Calu3 (cell line): ENCODE results near the gene CACNA1C. TPM values are rescaled to one million over a fixed set of nuclear protein-coding genes. Genes with fewer than 3 reads are reported as not detected.

ENCODE experiments used
- BruUV-seq: library from RNA; stranded (reverse); fragments of 400-500 nt; replicated peaks from 2 replicates; lab custom pipeline; 2021; lab: Mats Ljungman, UMichigan
- CTCF ChIA-PET: fragments of 300-600 bp; sonication (Branson Sonifier 250); formaldehyde crosslinking; loops from one replicate; lab custom pipeline; 2022; ENCODE audit warnings: antibody characterized with exemption; lab: Charles Lee
- DNase-seq: peaks from one replicate; pipeline ENCODE4 v3.0.0; 2022
- H3K27ac Mint-ChIP-seq: one replicate; pipeline ENCODE4 v1.8.0; 2022; ENCODE audit warnings: mixed read lengths; ENCODE audit not compliant: unreplicated experiment
- H3K27me3 Mint-ChIP-seq: one replicate; pipeline ENCODE4 v1.8.0; 2022; ENCODE audit warnings: mixed read lengths; ENCODE audit not compliant: unreplicated experiment
- H3K36me3 Mint-ChIP-seq: one replicate; pipeline ENCODE4 v1.8.0; 2022; ENCODE audit warnings: mild to moderate bottlenecking, moderate library complexity, mixed read lengths; ENCODE audit not compliant: insufficient read depth, unreplicated experiment
- H3K4me1 Mint-ChIP-seq: one replicate; pipeline ENCODE4 v1.8.0; 2022; ENCODE audit warnings: mild to moderate bottlenecking, low read depth, mixed read lengths; ENCODE audit not compliant: unreplicated experiment
- H3K4me3 Mint-ChIP-seq: one replicate; pipeline ENCODE4 v1.8.0; 2022; ENCODE audit warnings: mild to moderate bottlenecking, low read depth, moderate library complexity, mixed read lengths; ENCODE audit not compliant: unreplicated experiment
- H3K9me3 Mint-ChIP-seq: one replicate; pipeline ENCODE4 v1.8.0; 2022; ENCODE audit warnings: low read depth, mixed read lengths; ENCODE audit not compliant: unreplicated experiment
- intact Hi-C: fragments of 100-400 bp; cut with micrococcal nuclease; formaldehyde crosslinking; loops from one replicate; pipeline ENCODE4 v1.10.0; 2022; ENCODE audit not compliant: unreplicated experiment
- total RNA-seq: library from RNA; stranded (reverse); gene quantifications from 2 replicates; pipeline ENCODE4 v1.2.3, GENCODE V29; 2022
- TF ChIP-seq, protein P1 (sequence below): fragments of 200-600 bp; IDR thresholded peaks from one replicate; pipeline ENCODE4 v1.8.0; 2022; ENCODE audit warnings: antibody characterized with exemption; ENCODE audit not compliant: unreplicated experiment

CACNA1C gene
- total RNA-seq, 1 experiment from 2014 or later, result not detected

DNA sequence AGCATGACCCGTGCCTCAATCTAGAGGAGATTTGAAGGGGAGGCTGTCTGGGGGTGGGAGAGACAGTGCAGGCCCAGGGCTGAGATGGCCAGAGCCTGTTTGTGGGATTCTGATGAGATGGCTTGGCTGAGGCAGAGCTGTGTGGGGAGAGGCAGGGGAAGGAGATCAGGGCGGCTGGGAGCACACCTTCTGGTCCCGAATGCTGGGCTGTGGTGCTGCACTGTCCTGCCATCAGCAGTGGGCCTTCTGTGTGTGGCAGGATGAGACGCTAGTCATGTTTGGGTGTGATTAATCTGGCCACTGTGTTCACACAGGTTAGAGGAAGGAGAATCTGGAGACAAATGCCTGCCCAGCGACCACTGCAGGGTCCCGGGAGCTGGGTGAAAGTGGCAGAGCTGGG lies 300.9 kb downstream of the CACNA1C start:
- intact Hi-C loops, result no loop called here
- TF ChIP-seq, protein P1, sequence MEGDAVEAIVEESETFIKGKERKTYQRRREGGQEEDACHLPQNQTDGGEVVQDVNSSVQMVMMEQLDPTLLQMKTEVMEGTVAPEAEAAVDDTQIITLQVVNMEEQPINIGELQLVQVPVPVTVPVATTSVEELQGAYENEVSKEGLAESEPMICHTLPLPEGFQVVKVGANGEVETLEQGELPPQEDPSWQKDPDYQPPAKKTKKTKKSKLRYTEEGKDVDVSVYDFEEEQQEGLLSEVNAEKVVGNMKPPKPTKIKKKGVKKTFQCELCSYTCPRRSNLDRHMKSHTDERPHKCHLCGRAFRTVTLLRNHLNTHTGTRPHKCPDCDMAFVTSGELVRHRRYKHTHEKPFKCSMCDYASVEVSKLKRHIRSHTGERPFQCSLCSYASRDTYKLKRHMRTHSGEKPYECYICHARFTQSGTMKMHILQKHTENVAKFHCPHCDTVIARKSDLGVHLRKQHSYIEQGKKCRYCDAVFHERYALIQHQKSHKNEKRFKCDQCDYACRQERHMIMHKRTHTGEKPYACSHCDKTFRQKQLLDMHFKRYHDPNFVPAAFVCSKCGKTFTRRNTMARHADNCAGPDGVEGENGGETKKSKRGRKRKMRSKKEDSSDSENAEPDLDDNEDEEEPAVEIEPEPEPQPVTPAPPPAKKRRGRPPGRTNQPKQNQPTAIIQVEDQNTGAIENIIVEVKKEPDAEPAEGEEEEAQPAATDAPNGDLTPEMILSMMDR, result no peak
- CTCF ChIA-PET, result interaction anchor here (0.6 kb wide), 2 partner anchors 30 to 66 kb away, joined by 3 read pairs; no protein-coding TSS in a partner anchor
- H3K36me3 Mint-ChIP-seq, result no peaks in the 10 kb centered on the region
- H3K4me3 Mint-ChIP-seq, result no peak overlapping the region
- peaks cover 37% of the 10 kb centered on the region for H3K27me3 Mint-ChIP-seq
- no peak overlapping the region for H3K27ac Mint-ChIP-seq
- BruUV-seq, result no TSS peak
- no peaks in the 10 kb centered on the region for H3K9me3 Mint-ChIP-seq
- peaks cover 1% of the 10 kb centered on the region for H3K4me1 Mint-ChIP-seq
- DNase-seq, result no peak

GRCh38 chr12:2354151-2354991 lies 301.6 kb downstream of the CACNA1C start:
- no peak for DNase-seq
- Mint-ChIP-seq H3K4me3 (no peak overlapping the region), H3K4me1 (peaks cover 8% of the 10 kb centered on the region), H3K27me3 (peaks cover 32% of the 10 kb centered on the region), H3K36me3 (no peaks in the 10 kb centered on the region), H3K27ac (no peak overlapping the region), H3K9me3 (no peaks in the 10 kb centered on the region)
- TF ChIP-seq, protein P1, result no peak
- no TSS peak for BruUV-seq
- CTCF ChIA-PET, result interaction anchor here (0.6 kb wide), 2 partner anchors 31 to 67 kb away, joined by 3 read pairs; no protein-coding TSS in a partner anchor
- intact Hi-C loops, result no loop called here

DNA sequence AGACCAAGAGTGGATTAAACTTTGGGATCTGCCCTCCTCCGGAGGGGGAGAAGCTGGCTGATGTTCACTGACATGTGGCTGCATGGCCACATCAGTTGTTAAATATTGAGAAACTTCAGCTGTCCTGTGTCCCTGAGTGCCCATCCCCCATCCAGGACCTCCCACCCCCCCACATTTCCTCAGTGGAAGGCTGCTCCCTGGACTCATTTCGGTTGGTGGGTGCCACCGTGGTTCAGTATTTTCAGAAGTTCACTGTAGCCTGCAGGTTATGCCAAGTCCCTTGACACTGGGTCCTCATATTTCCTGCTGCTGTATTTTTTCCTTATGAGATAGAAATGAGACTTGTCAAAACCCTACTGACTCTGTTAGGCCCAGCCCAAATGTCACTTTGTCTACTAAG lies 302.4 kb downstream of the CACNA1C start:
- Mint-ChIP-seq H3K9me3 (no peaks in the 10 kb centered on the region), H3K27ac (no peak overlapping the region), H3K4me3 (no peak overlapping the region), H3K4me1 (peaks cover 9% of the 10 kb centered on the region), H3K27me3 (peaks cover 24% of the 10 kb centered on the region), H3K36me3 (no peaks in the 10 kb centered on the region)
- intact Hi-C loops, result no loop called here
- no peak for DNase-seq
- BruUV-seq, result no TSS peak
- CTCF ChIA-PET, result no interaction called here
- TF ChIP-seq, protein P1, result no peak

DNA sequence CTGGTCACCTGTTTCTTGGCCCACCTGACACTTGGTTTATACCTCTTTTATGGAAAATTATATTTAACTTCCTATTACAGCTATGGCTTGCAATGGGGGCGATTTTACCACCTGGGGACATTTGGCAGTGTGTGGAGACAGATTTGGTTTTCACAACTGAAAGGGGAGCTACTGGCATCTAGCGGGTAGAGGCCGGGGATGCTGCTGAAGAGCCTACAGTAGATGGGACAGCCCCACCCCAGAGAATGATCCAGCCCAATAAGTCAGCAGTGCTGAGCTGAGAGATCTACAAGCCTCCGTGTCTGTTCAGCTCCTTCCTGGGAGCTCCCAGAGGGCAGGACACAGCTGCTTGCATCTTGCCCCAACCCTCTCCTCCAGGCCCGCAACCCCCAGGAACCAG lies 302.8 kb downstream of the CACNA1C start:
- H3K4me3 Mint-ChIP-seq, result no peak overlapping the region
- peaks cover 22% of the 10 kb centered on the region for H3K27me3 Mint-ChIP-seq
- intact Hi-C loops, result no loop called here
- DNase-seq, result no peak
- H3K9me3 Mint-ChIP-seq, result no peaks in the 10 kb centered on the region
- no TSS peak for BruUV-seq
- TF ChIP-seq, protein P1, result no peak
- no peak overlapping the region for H3K27ac Mint-ChIP-seq
- H3K36me3 Mint-ChIP-seq, result no peaks in the 10 kb centered on the region
- H3K4me1 Mint-ChIP-seq, result peaks cover 9% of the 10 kb centered on the region
- CTCF ChIA-PET, result no interaction called here
